SK-N-MC (cell line): ENCODE data around the gene FGF19.
A peak's percentile ranks its signal among the peaks of the same experiment; 100 is the strongest.

Experiments used
- DNase-seq: peaks from one replicate; pipeline ENCODE4 v3.0.0-alpha.2; 2011; ENCODE audit warnings: low read depth, low spot score
- H3K27ac ChIP-seq: fragments of 200-600 bp; sonication (generic); 2 replicates; pipeline ENCODE4 v1.5.1; 2016; ENCODE audit warnings: mixed run types
- H3K36me3 ChIP-seq: fragments of 200-600 bp; sonication (generic); 2 replicates; pipeline ENCODE4 v1.6.1; 2017; ENCODE audit warnings: antibody characterized with exemption, low read length, mixed read lengths; ENCODE audit not compliant: insufficient read depth
- H3K4me3 ChIP-seq: fragments of 200-600 bp; sonication (generic); 2 replicates; pipeline ENCODE4 v1.5.1; 2016
- H3K9ac ChIP-seq: fragments of 200-600 bp; sonication (generic); 2 replicates; pipeline ENCODE4 v1.8.0; 2017; ENCODE audit warnings: mixed run types, mixed read lengths; ENCODE audit not compliant: insufficient read length
- H3K9me3 ChIP-seq: fragments of 200-600 bp; sonication (generic); 2 replicates; pipeline ENCODE4 v1.6.1; 2017; ENCODE audit warnings: low read depth, mild to moderate bottlenecking, antibody characterized with exemption, low read length, moderate library complexity, mixed read lengths
- EZH2 ChIP-seq: fragments of 200-600 bp; sonication (generic); IDR thresholded peaks from one replicate; pipeline ENCODE4 v1.6.1; 2017; ENCODE audit warnings: antibody characterized with exemption
- FOXP2 ChIP-seq: optimal IDR thresholded peaks from 2 replicates; pipeline ENCODE3; 2011; ENCODE audit warnings: mild to moderate bottlenecking, moderate library complexity; ENCODE audit not compliant: insufficient read depth; ENCODE audit errors: extremely low read length, control extremely low read depth
- POLR2AphosphoS5 ChIP-seq: IDR thresholded peaks from 2 replicates; pipeline ENCODE4 v1.6.1; 2012; ENCODE audit warnings: mild to moderate bottlenecking, low read depth, low read length, borderline replicate concordance

The FGF19 gene

GRCh38 chr11:69703768-69704507 is at the start of gene FGF19:
FGF19 (minus strand) TSS chr11:69704022; CDS start chr11:69703876, 146 bp downstream.
- DNase-seq = no peak
- H3K9me3 ChIP-seq = no peaks in the 10 kb centered on the region
- H3K9ac ChIP-seq = peak within 1 kb of the TSS; percentile 62
- no peaks in the 10 kb centered on the region for H3K36me3 ChIP-seq
- H3K4me3 ChIP-seq = peak within 1 kb of the TSS; percentile 88
- no peak within 1 kb of the TSS for H3K27ac ChIP-seq
- TF ChIP-seq EZH2 (no peak), FOXP2 (no peak), POLR2AphosphoS5 (no peak)

GRCh38 chr11:69752890-69753289 is 49.1 kb upstream of the FGF19 start:
- DNase-seq = no peak
- Histone ChIP-seq H3K4me3 (no peak overlapping the region), H3K27ac (no peak overlapping the region), H3K9ac (no peak overlapping the region), H3K36me3 (no peaks in the 10 kb centered on the region), H3K9me3 (no peaks in the 10 kb centered on the region)
- TF ChIP-seq POLR2AphosphoS5 = no peak
- TF ChIP-seq EZH2 = no peak
- TF ChIP-seq FOXP2 = no peak

- Histone ChIP-seq H3K4me3 (no peak overlapping the region), H3K9me3 (no peaks in the 10 kb centered on the region), H3K9ac (no peak overlapping the region), H3K27ac (no peak overlapping the region), H3K36me3 (no peaks in the 10 kb centered on the region)
- DNase-seq = no peak
- no peak for TF ChIP-seq FOXP2
- no peak for TF ChIP-seq EZH2
- TF ChIP-seq POLR2AphosphoS5 = no peak
Measured at GRCh38 chr11:69750875-69751597, 47.2 kb upstream of the FGF19 start.

GRCh38 chr11:69750108-69750850 is 46.5 kb upstream of the FGF19 start:
- DNase-seq = no peak
- Histone ChIP-seq H3K36me3 (no peaks in the 10 kb centered on the region), H3K27ac (no peak overlapping the region), H3K4me3 (no peak overlapping the region), H3K9me3 (no peaks in the 10 kb centered on the region), H3K9ac (no peak overlapping the region)
- TF ChIP-seq FOXP2 = no peak
- TF ChIP-seq POLR2AphosphoS5 = no peak
- no peak for TF ChIP-seq EZH2

- Histone ChIP-seq H3K36me3 (no peaks in the 10 kb centered on the region), H3K4me3 (no peak overlapping the region), H3K9me3 (no peaks in the 10 kb centered on the region), H3K9ac (no peak overlapping the region), H3K27ac (no peak overlapping the region)
- no peak for DNase-seq
- no peak for TF ChIP-seq POLR2AphosphoS5
- no peak for TF ChIP-seq FOXP2
- no peak for TF ChIP-seq EZH2
Measured at GRCh38 chr11:69748637-69749036, 44.8 kb upstream of the FGF19 start.

GRCh38 chr11:69746752-69747742 is 43.2 kb upstream of the FGF19 start:
- no peak for TF ChIP-seq POLR2AphosphoS5
- no peak for TF ChIP-seq EZH2
- TF ChIP-seq FOXP2 = no peak

GRCh38 chr11:69746140-69746539 is 42.3 kb upstream of the FGF19 start:
- Histone ChIP-seq H3K36me3 (no peaks in the 10 kb centered on the region), H3K27ac (no peak overlapping the region), H3K9me3 (no peaks in the 10 kb centered on the region), H3K9ac (no peak overlapping the region), H3K4me3 (no peak overlapping the region)
- DNase-seq = no peak
- no peak for TF ChIP-seq POLR2AphosphoS5
- TF ChIP-seq FOXP2 = no peak
- TF ChIP-seq EZH2 = no peak

More at GRCh38 chr11:69746752-69747742, 43.2 kb upstream of the FGF19 start:
- H3K27ac ChIP-seq = no peak overlapping the region
- H3K4me3 ChIP-seq = no peak overlapping the region
- no peaks in the 10 kb centered on the region for H3K9me3 ChIP-seq
- H3K36me3 ChIP-seq = no peaks in the 10 kb centered on the region
- no peak overlapping the region for H3K9ac ChIP-seq
- no peak for DNase-seq
